ENCODE data around the gene FAM168B. TPM values are rescaled to one million over a fixed set of nuclear protein-coding genes. Genes with fewer than 3 reads are reported as not detected.

FAM168B gene
- polyA plus RNA-seq, 1 of the 3 experiments (the other 2 are of a cell fraction), result 72.7 TPM

- H3K36me3 ChIP-seq (replicated peaks in 1 of 2; ENCODE audit: control insufficient read depth in 1 of 2, insufficient read depth in 2 of 2, low read length in 1 of 2), result peaks cover 7 to 9% of the 10 kb centered on the region in 2 experiments
- no peaks in the 10 kb centered on the region for H3K9me2 ChIP-seq
- no peaks in the 10 kb centered on the region for H3K9me3 ChIP-seq
- ChIA-PET CTCF (no interaction called here), POLR2A (no interaction called here)
- peaks cover 25% of the 10 kb centered on the region for H4K20me1 ChIP-seq (ENCODE audit: insufficient read depth)
- TF ChIP-seq EZH2phosphoT487 (IDR thresholded peaks at IDR 0.05; ENCODE audit: borderline replicate concordance, low read depth), result no peak
- no peak for TF ChIP-seq YY1 (IDR thresholded peaks at IDR 0.05; ENCODE audit: low read depth)
- TF ChIP-seq TCF12 (IDR thresholded peaks at IDR 0.05), result no peak
- no peak for TF ChIP-seq RCOR1 (IDR thresholded peaks at IDR 0.05; ENCODE audit: low read length)
- TF ChIP-seq USF2 (IDR thresholded peaks at IDR 0.05; ENCODE audit: borderline replicate concordance, low read depth, low read length), result no peak
- no peak for TF ChIP-seq REST (IDR thresholded peaks at IDR 0.05; ENCODE audit: low read depth, low read length)
- TF ChIP-seq TEAD4 (IDR thresholded peaks at IDR 0.05; ENCODE audit: borderline replicate concordance, insufficient read depth), result no peak
- TF ChIP-seq CHD2 (IDR thresholded peaks at IDR 0.05; ENCODE audit: low read length, partially characterized antibody), result no peak
- no peak for TF ChIP-seq MAX (IDR thresholded peaks at IDR 0.05; ENCODE audit: low read depth)
- TF ChIP-seq PBX3 (IDR thresholded peaks at IDR 0.05), result no peak
- TF ChIP-seq USF1 (IDR thresholded peaks at IDR 0.05; ENCODE audit: borderline replicate concordance, low read depth), result no peak
- TF ChIP-seq RXRA (IDR thresholded peaks at IDR 0.05; ENCODE audit: borderline replicate concordance, low read depth), result no peak
- TF ChIP-seq FOSL2 (IDR thresholded peaks at IDR 0.05; ENCODE audit: borderline replicate concordance, low read depth), result no peak
- H3K27ac ChIP-seq (ENCODE audit: low read depth in 2 of 2, low read length in 1 of 2), result no peak overlapping the region
- DNase-seq, result no peak
- no peak overlapping the region for H3K9ac ChIP-seq
- no peaks in the 10 kb centered on the region for H3K27me3 ChIP-seq (ENCODE audit: insufficient read depth)
- no peaks in the 10 kb centered on the region for H3F3A ChIP-seq (replicated peaks; ENCODE audit: insufficient read depth)
- H3K4me2 ChIP-seq, result no peak overlapping the region
- H3K79me2 ChIP-seq (ENCODE audit: insufficient read depth), result peaks cover 91% of the 10 kb centered on the region
- no peaks in the 10 kb centered on the region for H3K4me1 ChIP-seq (ENCODE audit: control insufficient read depth in 1 of 2, insufficient read depth in 2 of 2, low read depth in 1 of 2, low read length in 1 of 2)
- H3K4me3 ChIP-seq (ENCODE audit: low read depth in 2 of 2, low read length in 1 of 2), result no peak overlapping the region
- WGBS (ENCODE audit: low lambda C conversion rate), result 96% methylated on average over 12 of the region's 12 CpGs
- H2AFZ ChIP-seq (ENCODE audit: low read depth), result no peak overlapping the region
These were observed 27.6 kb upstream of the FAM168B start for GRCh38 chr2:131120815-131121317.

Measured in SK-N-SH (cell line).